C4-2B (cell line): Measurements from ENCODE around the gene SND1.

Experiments used
- ZFX ChIP-seq: fragments of 450-650 bp; IDR thresholded peaks from 2 replicates; pipeline ENCODE4 v1.6.1; 2017
- TF ChIP-seq, protein P1 (sequence below): fragments of 450-650 bp; conservative IDR thresholded peaks from 2 replicates; pipeline ENCODE4 v1.5.1; 2017; ENCODE audit warnings: mild to moderate bottlenecking

DNA sequence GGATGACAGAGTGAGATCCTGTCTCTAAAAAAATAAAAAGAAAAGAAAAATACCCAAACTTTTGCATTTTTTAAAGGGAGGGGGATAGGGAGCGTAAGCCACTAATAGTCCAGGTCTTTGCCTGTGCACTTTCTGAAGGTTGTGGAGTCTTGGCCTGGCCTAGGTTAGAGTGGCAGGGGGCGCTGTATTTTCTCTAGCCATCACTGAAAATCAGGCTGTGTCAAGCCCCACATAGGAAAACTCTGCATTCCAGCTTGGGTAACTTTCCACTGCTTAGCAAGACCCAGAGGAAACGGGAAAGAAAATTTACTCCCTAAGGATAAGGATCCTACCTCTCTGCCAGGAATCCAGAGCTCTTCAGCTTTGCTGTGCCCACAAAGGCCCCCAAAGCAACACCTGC, 23.5 kb upstream of the SND1 start:
- TF ChIP-seq, protein P1, sequence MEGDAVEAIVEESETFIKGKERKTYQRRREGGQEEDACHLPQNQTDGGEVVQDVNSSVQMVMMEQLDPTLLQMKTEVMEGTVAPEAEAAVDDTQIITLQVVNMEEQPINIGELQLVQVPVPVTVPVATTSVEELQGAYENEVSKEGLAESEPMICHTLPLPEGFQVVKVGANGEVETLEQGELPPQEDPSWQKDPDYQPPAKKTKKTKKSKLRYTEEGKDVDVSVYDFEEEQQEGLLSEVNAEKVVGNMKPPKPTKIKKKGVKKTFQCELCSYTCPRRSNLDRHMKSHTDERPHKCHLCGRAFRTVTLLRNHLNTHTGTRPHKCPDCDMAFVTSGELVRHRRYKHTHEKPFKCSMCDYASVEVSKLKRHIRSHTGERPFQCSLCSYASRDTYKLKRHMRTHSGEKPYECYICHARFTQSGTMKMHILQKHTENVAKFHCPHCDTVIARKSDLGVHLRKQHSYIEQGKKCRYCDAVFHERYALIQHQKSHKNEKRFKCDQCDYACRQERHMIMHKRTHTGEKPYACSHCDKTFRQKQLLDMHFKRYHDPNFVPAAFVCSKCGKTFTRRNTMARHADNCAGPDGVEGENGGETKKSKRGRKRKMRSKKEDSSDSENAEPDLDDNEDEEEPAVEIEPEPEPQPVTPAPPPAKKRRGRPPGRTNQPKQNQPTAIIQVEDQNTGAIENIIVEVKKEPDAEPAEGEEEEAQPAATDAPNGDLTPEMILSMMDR, result no peak
- no peak for TF ChIP-seq ZFX
